ENCODE results near the gene EYA4.

GRCh38 chr6:133298335-133298734 lies 57.2 kb downstream of the EYA4 start:
- no peak for TF ChIP-seq EZH2phosphoT487 (IDR thresholded peaks at IDR 0.05; ENCODE audit: borderline replicate concordance, low read depth)
- no peak for TF ChIP-seq NFIC (IDR thresholded peaks at IDR 0.05; ENCODE audit: borderline replicate concordance)
- TF ChIP-seq TCF12 (IDR thresholded peaks at IDR 0.05), result no peak
- TF ChIP-seq ZBTB33 (IDR thresholded peaks at IDR 0.05; ENCODE audit: borderline replicate concordance, low read depth), result no peak
- no peak for TF ChIP-seq CTCF (IDR thresholded peaks at IDR 0.05)
